H1 (cell line): Measurements from ENCODE around the gene SLC25A3.

Experiments
- MAFK ChIP-seq: IDR thresholded peaks from 2 replicates; pipeline ENCODE4 v1.6.1; 2012; ENCODE audit warnings: low read depth, mild to moderate bottlenecking, improper control_type of control experiment, low read length
- NRF1 ChIP-seq: IDR thresholded peaks from 2 replicates; pipeline ENCODE4 v1.6.1; 2011; ENCODE audit warnings: mild to moderate bottlenecking, low read depth, low read length, improper control_type of control experiment
- POLR2A ChIP-seq, 2 experiments: IDR thresholded peaks; 1 replicate in 1 of 2; 2 replicates in 1 of 2; pipeline ENCODE4 v1.6.1; 2011; ENCODE audit warnings: low read depth in 2 of 2, low read length in 2 of 2, mild to moderate bottlenecking in 2 of 2; ENCODE audit errors: control extremely low read depth in 1 of 2
- POLR2AphosphoS5 ChIP-seq: IDR thresholded peaks from 2 replicates; pipeline ENCODE4 v1.6.1; 2011; ENCODE audit warnings: low read depth, low read length
- SUZ12 ChIP-seq: fragments of 200-600 bp; sonication (generic); IDR thresholded peaks from 2 replicates; pipeline ENCODE4 v1.6.1; 2012; ENCODE audit warnings: mild to moderate bottlenecking, inconsistent platforms, low read length, moderate library complexity, mixed read lengths
- TAF1 ChIP-seq: IDR thresholded peaks from 2 replicates; pipeline ENCODE4 v1.6.1; 2011; ENCODE audit warnings: mild to moderate bottlenecking, low read depth, low read length
- TF ChIP-seq, protein P1 (sequence below), 3 experiments: IDR thresholded peaks; 1 replicate in 2 of 3; 2 replicates in 1 of 3; pipeline versions ENCODE4 v1.5.1 to v1.6.1; 2011; ENCODE audit warnings: low read length in 3 of 3, mild to moderate bottlenecking in 3 of 3, inconsistent platforms in 2 of 3, low read depth in 1 of 3, moderate library complexity in 1 of 3; ENCODE audit not compliant: insufficient read depth in 1 of 3; ENCODE audit errors: control extremely low read depth in 1 of 3

DNA sequence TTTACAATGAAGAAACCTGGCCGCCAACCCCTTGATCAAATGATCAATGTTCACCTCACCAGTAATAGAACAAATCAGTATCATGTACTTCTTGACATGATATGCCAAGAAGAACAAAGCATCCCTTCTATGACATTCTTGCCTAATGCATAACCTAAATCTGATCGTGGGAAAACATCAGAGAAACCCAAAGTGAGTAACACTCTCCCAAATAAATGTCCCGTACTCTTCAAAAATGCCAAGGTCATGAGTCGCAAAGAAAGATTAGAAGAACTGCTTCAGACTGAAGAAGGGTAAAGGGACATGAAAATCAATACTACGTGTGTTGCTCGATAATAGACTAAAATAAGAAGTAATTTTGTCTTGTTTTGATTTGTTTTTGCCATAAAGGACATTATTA is 11.4 kb upstream of the SLC25A3 start:
- TF ChIP-seq SUZ12 (no peak), POLR2AphosphoS5 (no peak), MAFK (no peak), TAF1 (no peak), NRF1 (no peak), POLR2A (IDR thresholded peaks at IDR 0.05; ENCODE audit: control extremely low read depth in 1 of 2, low read depth in 2 of 2, low read length in 2 of 2) (no peak)
- TF ChIP-seq, protein P1, sequence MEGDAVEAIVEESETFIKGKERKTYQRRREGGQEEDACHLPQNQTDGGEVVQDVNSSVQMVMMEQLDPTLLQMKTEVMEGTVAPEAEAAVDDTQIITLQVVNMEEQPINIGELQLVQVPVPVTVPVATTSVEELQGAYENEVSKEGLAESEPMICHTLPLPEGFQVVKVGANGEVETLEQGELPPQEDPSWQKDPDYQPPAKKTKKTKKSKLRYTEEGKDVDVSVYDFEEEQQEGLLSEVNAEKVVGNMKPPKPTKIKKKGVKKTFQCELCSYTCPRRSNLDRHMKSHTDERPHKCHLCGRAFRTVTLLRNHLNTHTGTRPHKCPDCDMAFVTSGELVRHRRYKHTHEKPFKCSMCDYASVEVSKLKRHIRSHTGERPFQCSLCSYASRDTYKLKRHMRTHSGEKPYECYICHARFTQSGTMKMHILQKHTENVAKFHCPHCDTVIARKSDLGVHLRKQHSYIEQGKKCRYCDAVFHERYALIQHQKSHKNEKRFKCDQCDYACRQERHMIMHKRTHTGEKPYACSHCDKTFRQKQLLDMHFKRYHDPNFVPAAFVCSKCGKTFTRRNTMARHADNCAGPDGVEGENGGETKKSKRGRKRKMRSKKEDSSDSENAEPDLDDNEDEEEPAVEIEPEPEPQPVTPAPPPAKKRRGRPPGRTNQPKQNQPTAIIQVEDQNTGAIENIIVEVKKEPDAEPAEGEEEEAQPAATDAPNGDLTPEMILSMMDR (IDR thresholded peaks at IDR 0.05; ENCODE audit: control extremely low read depth in 1 of 3, insufficient read depth in 1 of 3, low read depth in 1 of 3, low read length in 3 of 3): no peak
